GM21447 (cell line): Measurements from ENCODE around the gene TPBGL.

Experiments used
- ATAC-seq: cut with Tn5 transposase; IDR thresholded peaks from one replicate; pipeline ENCODE4 v1.9.1; 2021; ENCODE audit not compliant: unreplicated experiment

TPBGL gene

GRCh38 chr11:75208446-75208845, 32.1 kb upstream of the TPBGL start:
- ATAC-seq = no peak

- no peak for ATAC-seq
Observed at GRCh38 chr11:75212411-75212810, 28.2 kb upstream of the TPBGL start.

GRCh38 chr11:75214411-75214821, 26.2 kb upstream of the TPBGL start:
- no peak for ATAC-seq

- ATAC-seq = no peak
Observed at GRCh38 chr11:75214843-75215242, 25.7 kb upstream of the TPBGL start.

- ATAC-seq = no peak
Observed at GRCh38 chr11:75219869-75220268, 20.7 kb upstream of the TPBGL start.

- ATAC-seq = no peak
Observed at GRCh38 chr11:75223954-75224643, 16.5 kb upstream of the TPBGL start.

GRCh38 chr11:75225794-75226193, 14.8 kb upstream of the TPBGL start:
- ATAC-seq = no peak

- ATAC-seq = no peak
Observed at GRCh38 chr11:75229466-75229865, 11.1 kb upstream of the TPBGL start.

GRCh38 chr11:75230621-75231020, 10.0 kb upstream of the TPBGL start:
- ATAC-seq = no peak

GRCh38 chr11:75233754-75234172, 6.8 kb upstream of the TPBGL start:
- no peak for ATAC-seq

- ATAC-seq = no peak
Observed at GRCh38 chr11:75236062-75236461, 4.5 kb upstream of the TPBGL start.

GRCh38 chr11:75237050-75237449, 3.5 kb upstream of the TPBGL start:
- no peak for ATAC-seq

- ATAC-seq = no peak
Observed at GRCh38 chr11:75238595-75239440, 1.8 kb upstream of the TPBGL start.

GRCh38 chr11:75239531-75240290, 863 bp upstream of the TPBGL start:
- ATAC-seq = no peak

- peak; percentile 80 for ATAC-seq
Observed at GRCh38 chr11:75241036-75241905, 697 bp downstream of the TPBGL start.

GRCh38 chr11:75241906-75242644, 1.5 kb downstream of the TPBGL start:
- ATAC-seq = no peak

GRCh38 chr11:75242722-75243600, 2.4 kb downstream of the TPBGL start:
- ATAC-seq = no peak

GRCh38 chr11:75244052-75244814, 3.7 kb downstream of the TPBGL start:
- no peak for ATAC-seq
